ENCODE results near the gene FAM170B. TPM values are rescaled to one million over a fixed set of nuclear protein-coding genes. Genes with fewer than 3 reads are reported as not detected.

FAM170B gene
- total and polyA plus RNA-seq, 2 experiments from 2014 or later: not detected

- Mint-ChIP-seq H3K9me3 (no peaks in the 10 kb centered on the region), H3K27ac (no peak overlapping the region)
- TF ChIP-seq EZH2phosphoT487 (IDR thresholded peaks at IDR 0.05; ENCODE audit: unreplicated experiment): no peak
- TF ChIP-seq, protein P1, sequence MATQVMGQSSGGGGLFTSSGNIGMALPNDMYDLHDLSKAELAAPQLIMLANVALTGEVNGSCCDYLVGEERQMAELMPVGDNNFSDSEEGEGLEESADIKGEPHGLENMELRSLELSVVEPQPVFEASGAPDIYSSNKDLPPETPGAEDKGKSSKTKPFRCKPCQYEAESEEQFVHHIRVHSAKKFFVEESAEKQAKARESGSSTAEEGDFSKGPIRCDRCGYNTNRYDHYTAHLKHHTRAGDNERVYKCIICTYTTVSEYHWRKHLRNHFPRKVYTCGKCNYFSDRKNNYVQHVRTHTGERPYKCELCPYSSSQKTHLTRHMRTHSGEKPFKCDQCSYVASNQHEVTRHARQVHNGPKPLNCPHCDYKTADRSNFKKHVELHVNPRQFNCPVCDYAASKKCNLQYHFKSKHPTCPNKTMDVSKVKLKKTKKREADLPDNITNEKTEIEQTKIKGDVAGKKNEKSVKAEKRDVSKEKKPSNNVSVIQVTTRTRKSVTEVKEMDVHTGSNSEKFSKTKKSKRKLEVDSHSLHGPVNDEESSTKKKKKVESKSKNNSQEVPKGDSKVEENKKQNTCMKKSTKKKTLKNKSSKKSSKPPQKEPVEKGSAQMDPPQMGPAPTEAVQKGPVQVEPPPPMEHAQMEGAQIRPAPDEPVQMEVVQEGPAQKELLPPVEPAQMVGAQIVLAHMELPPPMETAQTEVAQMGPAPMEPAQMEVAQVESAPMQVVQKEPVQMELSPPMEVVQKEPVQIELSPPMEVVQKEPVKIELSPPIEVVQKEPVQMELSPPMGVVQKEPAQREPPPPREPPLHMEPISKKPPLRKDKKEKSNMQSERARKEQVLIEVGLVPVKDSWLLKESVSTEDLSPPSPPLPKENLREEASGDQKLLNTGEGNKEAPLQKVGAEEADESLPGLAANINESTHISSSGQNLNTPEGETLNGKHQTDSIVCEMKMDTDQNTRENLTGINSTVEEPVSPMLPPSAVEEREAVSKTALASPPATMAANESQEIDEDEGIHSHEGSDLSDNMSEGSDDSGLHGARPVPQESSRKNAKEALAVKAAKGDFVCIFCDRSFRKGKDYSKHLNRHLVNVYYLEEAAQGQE (IDR thresholded peaks at IDR 0.05; ENCODE audit: unreplicated experiment): no peak
- TF ChIP-seq CTCF (conservative IDR thresholded peaks at IDR 0.05; ENCODE audit: low read depth in 2 of 2): no peak
- TF ChIP-seq, protein P2, sequence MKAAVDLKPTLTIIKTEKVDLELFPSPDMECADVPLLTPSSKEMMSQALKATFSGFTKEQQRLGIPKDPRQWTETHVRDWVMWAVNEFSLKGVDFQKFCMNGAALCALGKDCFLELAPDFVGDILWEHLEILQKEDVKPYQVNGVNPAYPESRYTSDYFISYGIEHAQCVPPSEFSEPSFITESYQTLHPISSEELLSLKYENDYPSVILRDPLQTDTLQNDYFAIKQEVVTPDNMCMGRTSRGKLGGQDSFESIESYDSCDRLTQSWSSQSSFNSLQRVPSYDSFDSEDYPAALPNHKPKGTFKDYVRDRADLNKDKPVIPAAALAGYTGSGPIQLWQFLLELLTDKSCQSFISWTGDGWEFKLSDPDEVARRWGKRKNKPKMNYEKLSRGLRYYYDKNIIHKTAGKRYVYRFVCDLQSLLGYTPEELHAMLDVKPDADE (IDR thresholded peaks at IDR 0.05): no peak
Measured at GRCh38 chr10:49108656-49109055, 25.2 kb downstream of the FAM170B start.

GRCh38 chr10:49107887-49108267 is 25.9 kb downstream of the FAM170B start:
- no peaks in the 10 kb centered on the region; the same call in 2 of the 3 replicates for H3K36me3 Mint-ChIP-seq (ENCODE audit: low read depth)
- no peak overlapping the region for H2AFZ ChIP-seq
- H3K4me1 Mint-ChIP-seq: peaks cover 8% of the 10 kb centered on the region
- H4K20me1 ChIP-seq (replicated peaks; ENCODE audit: insufficient read depth): no peaks in the 10 kb centered on the region
- H3K4me1 ChIP-seq (ENCODE audit: insufficient read depth): no peaks in the 10 kb centered on the region
- H3K4me3 Mint-ChIP-seq: no peak overlapping the region
- peaks cover 7% of the 10 kb centered on the region for H3K27me3 Mint-ChIP-seq (ENCODE audit: insufficient read depth, low read depth, poor library complexity)
- no peaks in the 10 kb centered on the region for H3K9me2 ChIP-seq (ENCODE audit: insufficient read depth)
- no peaks in the 10 kb centered on the region for H3K79me2 ChIP-seq (replicated peaks; ENCODE audit: insufficient read depth)
- no peaks in the 10 kb centered on the region for H3K9me3 Mint-ChIP-seq
- no peak overlapping the region for H3K4me3 ChIP-seq
- no peaks in the 10 kb centered on the region for H3F3A ChIP-seq (replicated peaks; ENCODE audit: low read depth)
- no peak overlapping the region for H3K4me2 ChIP-seq
- ATAC-seq (no peak), DNase-seq (ENCODE audit: low spot score) (no peak)
- no peaks in the 10 kb centered on the region for H3K27me3 ChIP-seq (ENCODE audit: insufficient read depth)
- no peaks in the 10 kb centered on the region for H3K36me3 ChIP-seq (ENCODE audit: insufficient read depth)
- no peak overlapping the region for H3K27ac Mint-ChIP-seq
- TF ChIP-seq NANOG (IDR thresholded peaks at IDR 0.05; ENCODE audit: borderline replicate concordance): no peak
- H3K27ac ChIP-seq (ENCODE audit: low read depth): no peak overlapping the region

More at GRCh38 chr10:49108656-49109055, 25.2 kb downstream of the FAM170B start:
- no peak overlapping the region for H3K4me2 ChIP-seq
- DNase-seq (ENCODE audit: low spot score) (no peak), ATAC-seq (no peak)
- no peaks in the 10 kb centered on the region for H3K36me3 ChIP-seq (ENCODE audit: insufficient read depth)
- no peak overlapping the region for H3K27ac ChIP-seq (ENCODE audit: low read depth)
- no peaks in the 10 kb centered on the region for H3K9me2 ChIP-seq (ENCODE audit: insufficient read depth)
- no peaks in the 10 kb centered on the region for H3K79me2 ChIP-seq (replicated peaks; ENCODE audit: insufficient read depth)
- H3K27me3 ChIP-seq (ENCODE audit: insufficient read depth): no peaks in the 10 kb centered on the region
- H3K4me3 Mint-ChIP-seq: no peak overlapping the region
- H3K4me3 ChIP-seq: no peak overlapping the region
- peaks cover 8% of the 10 kb centered on the region for H3K4me1 Mint-ChIP-seq
- H3K36me3 Mint-ChIP-seq (ENCODE audit: low read depth): no peaks in the 10 kb centered on the region
- no peak overlapping the region for H2AFZ ChIP-seq
- H3F3A ChIP-seq (replicated peaks; ENCODE audit: low read depth): no peaks in the 10 kb centered on the region
- H3K27me3 Mint-ChIP-seq (ENCODE audit: insufficient read depth, low read depth, poor library complexity): peaks cover 5% of the 10 kb centered on the region
- H3K4me1 ChIP-seq (ENCODE audit: insufficient read depth): no peaks in the 10 kb centered on the region
- H4K20me1 ChIP-seq (replicated peaks; ENCODE audit: insufficient read depth): no peaks in the 10 kb centered on the region
